Lung (tissue), 12 donors: ENCODE measurements around the gene PLPP7. TPM values are rescaled to one million over a fixed set of nuclear protein-coding genes. Genes with fewer than 3 reads are reported as not detected.

Experiments used
- ATAC-seq: fragments of 200-7000 bp; cut with Tn5 transposase; one replicate; pipeline ENCODE4 v1.9.1; 2020; ENCODE audit warnings: moderate number of reproducible peaks; ENCODE audit not compliant: insufficient read depth, low FRiP score
- DNase-seq, 3 donors: peaks; one replicate each; pipeline ENCODE4 v3.0.0-alpha.2; 2013 to 2017
- H3K27ac ChIP-seq, 2 donors: one replicate each; pipeline ENCODE4 v1.5.1; 2013; ENCODE audit warnings: mild to moderate bottlenecking in 2 of 2, moderate library complexity in 2 of 2, control low read depth in 1 of 2, inconsistent platforms in 1 of 2, low read depth in 1 of 2, low read length in 1 of 2
- H3K27me3 ChIP-seq, 3 donors: one replicate each; pipeline ENCODE4 v1.5.1; 2013; ENCODE audit warnings: low read length in 2 of 3; ENCODE audit not compliant: control insufficient read depth in 3 of 3, insufficient read depth in 3 of 3
- H3K36me3 ChIP-seq, 4 donors: one replicate each; pipeline ENCODE4 v1.5.1; 2013; ENCODE audit warnings: low read length in 4 of 4, mild to moderate bottlenecking in 1 of 4, moderate library complexity in 1 of 4; ENCODE audit not compliant: control insufficient read depth in 4 of 4, insufficient read depth in 4 of 4
- H3K4me1 ChIP-seq, 5 donors: one replicate each; pipeline ENCODE4 v1.5.1; 2013; ENCODE audit warnings: low read length in 5 of 5, mild to moderate bottlenecking in 2 of 5, moderate library complexity in 1 of 5; ENCODE audit not compliant: control insufficient read depth in 5 of 5, insufficient read depth in 5 of 5
- H3K4me3 ChIP-seq: one replicate; pipeline ENCODE4 v1.5.1; 2013; ENCODE audit warnings: mild to moderate bottlenecking, control low read depth, moderate library complexity
- H3K9ac ChIP-seq, 2 donors: one replicate each; pipeline ENCODE4 v1.5.1; 2013; ENCODE audit warnings: low read length in 2 of 2, control low read depth in 1 of 2; ENCODE audit not compliant: insufficient read depth in 1 of 2
- H3K9me3 ChIP-seq, 4 donors: one replicate each; pipeline ENCODE4 v1.5.1; 2013; ENCODE audit warnings: low read length in 3 of 4, mild to moderate bottlenecking in 1 of 4, moderate library complexity in 1 of 4; ENCODE audit not compliant: control insufficient read depth in 4 of 4, insufficient read depth in 3 of 4
- WGBS, 2 donors: extraction: QIAGEN DNeasy Blood & Tissue Kit; methylation state at CpG; one replicate each; pipeline ENCODE4 v1.1.7; 2013; 5-methylcytosine and 5-hydroxymethylcytosine counted together
- polyA plus RNA-seq, 2 donors: library from polyadenylated mRNA; stranded (reverse); fragments of 200-250 nt; gene quantifications; one replicate each; pipeline ENCODE4 v1.2.1, GENCODE V29; 2013
- total RNA-seq, 2 donors: library from RNA; depleted of rRNA in 1 of 2; stranded (reverse); fragments of >200 nt in 1 of 2; gene quantifications; one replicate each; pipeline ENCODE4 v1.2.1, GENCODE V29; 2014 to 2021
- TF ChIP-seq, protein P1 (sequence below): IDR thresholded peaks from 2 replicates; pipeline ENCODE4 v1.5.1; 2012; ENCODE audit warnings: mild to moderate bottlenecking; ENCODE audit errors: control extremely low read depth, extremely low read depth
- donor health status: control.
- donor health status: control.
- donor health status: Bipolar disorder and iron deficiency.
- donor health status: healthy.
- donor health status: DM: yes; HTN: yes; CAD: no.

Gene PLPP7
- total and polyA plus RNA-seq, 4 donors, result 0.79 to 1.8 (median 1.1) TPM

DNA sequence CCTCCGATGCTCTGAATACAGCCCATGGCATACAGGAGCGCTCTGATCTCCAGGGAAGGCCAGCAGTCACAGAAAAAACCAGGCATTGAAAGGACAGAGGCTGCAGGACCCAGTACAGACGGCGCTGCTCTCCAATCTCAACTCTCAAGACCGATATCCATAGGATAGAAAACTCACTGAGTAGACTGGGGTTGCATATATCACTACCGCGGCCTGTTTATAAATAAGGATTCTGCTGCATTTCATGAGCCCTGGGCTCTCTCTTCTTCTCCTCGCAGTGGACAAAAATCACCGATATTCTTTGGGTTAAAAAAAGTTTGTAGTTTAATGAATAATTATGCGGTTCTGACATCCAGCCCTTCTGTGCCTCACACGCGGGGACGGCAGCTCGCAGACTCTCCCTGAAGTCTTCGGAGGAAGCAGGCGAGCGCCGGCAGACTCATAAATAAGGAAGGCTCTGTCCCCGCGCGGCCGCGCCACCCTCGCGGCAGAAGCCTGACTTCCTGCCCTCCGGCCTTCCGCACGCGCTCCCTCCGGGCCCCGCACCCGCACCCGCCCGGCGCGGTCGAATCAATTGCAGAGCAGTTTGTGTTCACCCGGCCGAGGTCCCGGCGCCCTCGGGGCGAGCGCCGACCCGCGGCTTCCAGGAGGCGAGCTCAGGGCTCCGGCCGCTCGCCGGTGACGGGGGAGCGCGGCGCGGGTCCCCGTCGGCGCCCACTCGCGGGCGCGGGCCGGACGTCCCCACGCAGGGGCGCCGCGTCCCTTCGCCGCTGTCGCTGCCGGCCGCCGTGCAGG lies 13.2 kb upstream of the PLPP7 start, which contains the start of gene FAM78A:
Gene FAM78A (minus strand): TSS at position 417 of the 795 bp plus-strand sequence. CDS start 331 bp downstream, at position 86.
- DNase-seq (no peak), ATAC-seq (no peak)
- H3K27me3 ChIP-seq, result peaks cover 0 to 37% (median 16%) of the 10 kb centered on the region in 3 donors
- no peaks in the 10 kb centered on the region for H3K9me3 ChIP-seq
- TF ChIP-seq, protein P1, sequence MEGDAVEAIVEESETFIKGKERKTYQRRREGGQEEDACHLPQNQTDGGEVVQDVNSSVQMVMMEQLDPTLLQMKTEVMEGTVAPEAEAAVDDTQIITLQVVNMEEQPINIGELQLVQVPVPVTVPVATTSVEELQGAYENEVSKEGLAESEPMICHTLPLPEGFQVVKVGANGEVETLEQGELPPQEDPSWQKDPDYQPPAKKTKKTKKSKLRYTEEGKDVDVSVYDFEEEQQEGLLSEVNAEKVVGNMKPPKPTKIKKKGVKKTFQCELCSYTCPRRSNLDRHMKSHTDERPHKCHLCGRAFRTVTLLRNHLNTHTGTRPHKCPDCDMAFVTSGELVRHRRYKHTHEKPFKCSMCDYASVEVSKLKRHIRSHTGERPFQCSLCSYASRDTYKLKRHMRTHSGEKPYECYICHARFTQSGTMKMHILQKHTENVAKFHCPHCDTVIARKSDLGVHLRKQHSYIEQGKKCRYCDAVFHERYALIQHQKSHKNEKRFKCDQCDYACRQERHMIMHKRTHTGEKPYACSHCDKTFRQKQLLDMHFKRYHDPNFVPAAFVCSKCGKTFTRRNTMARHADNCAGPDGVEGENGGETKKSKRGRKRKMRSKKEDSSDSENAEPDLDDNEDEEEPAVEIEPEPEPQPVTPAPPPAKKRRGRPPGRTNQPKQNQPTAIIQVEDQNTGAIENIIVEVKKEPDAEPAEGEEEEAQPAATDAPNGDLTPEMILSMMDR, result no peak
- 2 to 5% methylated on average over 76 of the region's 76 CpGs for WGBS, 2 donors
- H3K9ac ChIP-seq, result no peak within 1 kb of the TSS
- peaks cover 0 to 11% (median 5%) of the 10 kb centered on the region in 5 donors for H3K4me1 ChIP-seq
- no peaks in the 10 kb centered on the region for H3K36me3 ChIP-seq
- H3K27ac ChIP-seq, result peak within 1 kb of the TSS; percentile 78 to 95
- peak within 1 kb of the TSS; percentile 67 for H3K4me3 ChIP-seq

DNA sequence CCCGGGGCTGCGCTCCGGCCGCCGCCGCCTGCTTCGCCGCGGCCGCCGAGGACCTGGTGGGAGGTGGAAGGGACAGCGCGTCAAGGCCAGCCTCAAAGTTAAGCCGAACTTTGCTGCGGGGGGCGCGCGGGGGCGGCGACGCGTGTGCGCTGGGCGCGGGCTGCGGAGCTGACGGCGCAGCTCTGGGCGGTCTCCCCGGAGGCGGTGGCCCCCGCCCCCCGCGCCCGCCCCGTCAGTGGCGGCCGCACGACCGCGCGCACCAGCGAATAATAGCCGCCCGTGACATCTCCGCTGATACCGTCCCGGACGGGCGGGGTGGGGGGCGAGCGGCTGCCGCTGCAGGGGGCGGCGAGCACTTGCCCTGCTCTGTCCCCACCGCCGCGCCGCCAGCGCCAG lies 12.6 kb upstream of the PLPP7 start:
- peaks cover 0 to 7% (median 4%) of the 10 kb centered on the region in 5 donors for H3K4me1 ChIP-seq
- ATAC-seq (no peak), DNase-seq (no peak)
- H3K36me3 ChIP-seq, result no peaks in the 10 kb centered on the region
- H3K9ac ChIP-seq, result no peak overlapping the region
- H3K9me3 ChIP-seq, result no peaks in the 10 kb centered on the region
- peaks cover 0 to 43% (median 21%) of the 10 kb centered on the region in 3 donors for H3K27me3 ChIP-seq
- peak overlapping the region; percentile 78 to 95 for H3K27ac ChIP-seq
- TF ChIP-seq, protein P1, result no peak
- peak overlapping the region; percentile 51 for H3K4me3 ChIP-seq
- WGBS, 2 donors, result 0 to 1% methylated on average over 39 to 60 of the region's 60 CpGs

DNA sequence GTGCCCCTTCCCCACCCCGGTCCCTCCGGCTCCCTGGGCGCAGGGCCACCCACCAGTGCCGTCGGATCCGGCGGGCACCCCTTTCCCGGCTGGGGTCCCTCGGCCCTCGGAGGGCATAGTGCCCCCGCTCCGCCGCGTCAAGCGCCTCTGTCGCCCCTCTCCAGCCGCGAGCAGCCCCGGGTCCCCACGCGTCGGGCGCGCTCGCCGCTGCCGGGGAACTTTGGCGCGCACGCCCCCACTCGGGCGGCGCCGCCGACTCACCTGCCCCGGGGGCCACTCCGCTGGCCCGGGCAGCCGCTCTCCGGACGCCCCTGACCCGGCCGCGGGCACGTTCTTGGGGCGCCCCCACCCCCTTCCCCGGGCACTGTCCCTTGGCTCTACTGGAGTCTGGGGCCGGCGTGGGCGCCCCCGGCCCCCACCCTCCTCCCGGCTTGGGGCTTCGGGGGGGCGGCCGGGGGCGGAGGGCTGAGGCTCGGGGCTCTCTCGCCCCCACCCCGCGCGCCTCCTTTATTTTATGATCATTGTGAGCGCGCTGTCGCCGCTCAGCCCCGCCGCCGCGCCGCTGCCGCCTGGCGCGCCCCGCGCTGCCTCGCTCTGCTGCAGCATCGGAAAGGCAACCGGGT lies 12.1 kb upstream of the PLPP7 start:
- TF ChIP-seq, protein P1, result no peak
- Histone ChIP-seq H3K4me3 (peak overlapping the region; percentile 51), H3K9ac (no peak overlapping the region), H3K9me3 (no peaks in the 10 kb centered on the region), H3K4me1 (peaks cover 0 to 7% (median under 1%) of the 10 kb centered on the region in 5 donors), H3K27ac (peak overlapping the region; percentile 67 to 95), H3K27me3 (peaks cover 0 to 48% (median 26%) of the 10 kb centered on the region in 3 donors), H3K36me3 (no peaks in the 10 kb centered on the region)
- DNase-seq (no peak), ATAC-seq (no peak)
- WGBS, 2 donors, result 0 to 1% methylated on average over 32 to 78 of the region's 78 CpGs
